Uterus (tissue), 2 donors: Measurements from ENCODE around the gene SMCO2.

Source experiments
- POLR2A ChIP-seq, 2 donors: fragments of 450-650 bp; IDR thresholded peaks; one replicate each; pipeline ENCODE4 v1.6.1; 2016; ENCODE audit warnings: antibody characterized with exemption in 2 of 2, mild to moderate bottlenecking in 1 of 2, moderate library complexity in 1 of 2
- TF ChIP-seq, protein P1 (sequence below), 4 experiments: fragments of 200-600 bp in 2 of 4; fragments of 450-650 bp in 2 of 4; sonication (generic) in 2 of 4; IDR thresholded peaks; one replicate each; pipeline ENCODE4 v1.5.1; 2016 to 2019; ENCODE audit warnings: antibody characterized with exemption in 4 of 4, mild to moderate bottlenecking in 2 of 4, moderate library complexity in 1 of 4

DNA sequence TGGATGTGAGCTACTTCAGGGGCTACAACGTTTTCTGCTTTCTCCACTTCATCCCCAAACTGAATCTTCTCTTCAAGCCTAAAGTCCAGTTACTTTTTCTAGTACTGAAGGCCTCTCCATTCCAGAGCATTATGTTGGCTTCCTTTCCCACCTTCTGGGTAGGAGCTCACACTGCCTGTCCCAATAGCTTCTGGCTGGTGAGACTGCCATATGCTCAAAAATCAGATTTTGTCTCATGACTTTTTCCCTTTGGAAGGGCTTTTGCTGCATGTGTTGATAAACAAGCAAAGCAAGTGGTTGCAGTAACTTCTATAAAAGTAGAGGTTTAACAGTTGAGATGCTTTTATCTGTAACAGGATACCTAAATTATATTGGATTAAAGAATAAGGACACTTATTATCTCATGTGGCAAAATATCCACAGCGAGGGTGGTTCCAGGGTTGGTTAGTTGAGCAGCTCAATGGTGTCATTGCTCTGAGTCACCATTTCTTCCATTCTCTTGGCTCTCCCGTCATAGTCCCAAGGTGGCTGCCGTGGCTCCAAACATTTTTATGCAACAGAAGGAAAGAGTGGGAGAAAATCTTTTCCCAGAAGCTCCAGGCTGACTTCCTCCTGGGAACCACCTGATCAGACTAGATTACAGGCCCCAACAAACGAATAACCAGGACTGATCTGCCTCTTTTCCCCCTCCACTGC is 62.3 kb downstream of the SMCO2 start:
- TF ChIP-seq, protein P1, sequence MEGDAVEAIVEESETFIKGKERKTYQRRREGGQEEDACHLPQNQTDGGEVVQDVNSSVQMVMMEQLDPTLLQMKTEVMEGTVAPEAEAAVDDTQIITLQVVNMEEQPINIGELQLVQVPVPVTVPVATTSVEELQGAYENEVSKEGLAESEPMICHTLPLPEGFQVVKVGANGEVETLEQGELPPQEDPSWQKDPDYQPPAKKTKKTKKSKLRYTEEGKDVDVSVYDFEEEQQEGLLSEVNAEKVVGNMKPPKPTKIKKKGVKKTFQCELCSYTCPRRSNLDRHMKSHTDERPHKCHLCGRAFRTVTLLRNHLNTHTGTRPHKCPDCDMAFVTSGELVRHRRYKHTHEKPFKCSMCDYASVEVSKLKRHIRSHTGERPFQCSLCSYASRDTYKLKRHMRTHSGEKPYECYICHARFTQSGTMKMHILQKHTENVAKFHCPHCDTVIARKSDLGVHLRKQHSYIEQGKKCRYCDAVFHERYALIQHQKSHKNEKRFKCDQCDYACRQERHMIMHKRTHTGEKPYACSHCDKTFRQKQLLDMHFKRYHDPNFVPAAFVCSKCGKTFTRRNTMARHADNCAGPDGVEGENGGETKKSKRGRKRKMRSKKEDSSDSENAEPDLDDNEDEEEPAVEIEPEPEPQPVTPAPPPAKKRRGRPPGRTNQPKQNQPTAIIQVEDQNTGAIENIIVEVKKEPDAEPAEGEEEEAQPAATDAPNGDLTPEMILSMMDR (IDR thresholded peaks at IDR 0.05): no peak
- TF ChIP-seq POLR2A (IDR thresholded peaks at IDR 0.05): no peak
